Middle frontal gyrus (tissue), 1 donor: Measurements from ENCODE around the gene RASAL2.
"Not testable (repeated sequence)": the region's sequence is repeated elsewhere in the genome, so short reads cannot be mapped to it uniquely, and the experiment has no call there.

Experiments used
- DNase-seq: peaks from one replicate; pipeline ENCODE4 v3.0.0-alpha.2; 2015; ENCODE audit warnings: low spot score; ENCODE audit errors: extremely low spot score

RASAL2 gene

DNA sequence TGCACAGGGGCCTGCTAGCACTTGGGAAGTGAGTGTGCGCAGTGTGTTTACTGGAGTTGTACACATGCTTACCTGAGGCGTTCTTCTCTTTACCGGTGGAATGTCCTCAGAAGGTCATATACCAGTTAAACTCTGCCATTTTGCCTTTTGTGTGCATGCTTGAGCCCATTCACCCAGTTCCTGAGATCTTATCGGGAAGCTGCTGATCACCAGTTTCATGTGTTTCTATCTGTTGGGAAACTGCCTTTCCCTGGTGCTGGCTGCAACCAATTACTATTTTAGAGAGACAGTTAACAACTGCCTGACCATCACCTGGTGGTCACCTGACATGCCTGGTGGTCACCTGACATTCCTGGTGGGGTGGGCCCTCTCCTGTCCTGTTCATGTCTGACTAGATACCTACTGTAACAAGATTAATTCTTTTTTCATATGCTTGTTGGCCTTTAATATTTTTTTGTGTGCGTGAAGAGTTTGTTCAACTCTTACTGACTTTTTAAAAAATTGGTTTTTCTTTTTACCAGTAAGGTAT, 137.0 kb downstream of the RASAL2 start:
- DNase-seq: no peak

DNA sequence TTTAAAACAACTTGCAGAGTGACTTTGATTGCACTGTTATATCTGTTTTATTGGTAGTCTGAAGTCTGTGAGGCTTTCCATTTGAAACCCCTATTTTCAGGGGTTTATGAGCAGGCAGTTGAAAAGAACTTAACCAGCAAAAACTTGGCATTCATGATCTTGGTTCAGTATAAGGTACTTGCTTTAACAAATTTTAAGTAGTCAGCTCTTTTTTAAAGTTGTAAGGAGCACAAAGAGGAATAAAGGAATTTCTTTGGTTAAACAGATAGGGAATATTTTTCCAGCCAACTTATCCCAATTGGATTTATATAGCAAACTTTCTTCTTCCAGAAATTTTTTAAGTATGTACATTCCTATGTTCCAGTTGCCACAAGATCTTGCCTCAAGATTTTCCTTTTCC, 138.2 kb downstream of the RASAL2 start:
- DNase-seq: no peak

DNA sequence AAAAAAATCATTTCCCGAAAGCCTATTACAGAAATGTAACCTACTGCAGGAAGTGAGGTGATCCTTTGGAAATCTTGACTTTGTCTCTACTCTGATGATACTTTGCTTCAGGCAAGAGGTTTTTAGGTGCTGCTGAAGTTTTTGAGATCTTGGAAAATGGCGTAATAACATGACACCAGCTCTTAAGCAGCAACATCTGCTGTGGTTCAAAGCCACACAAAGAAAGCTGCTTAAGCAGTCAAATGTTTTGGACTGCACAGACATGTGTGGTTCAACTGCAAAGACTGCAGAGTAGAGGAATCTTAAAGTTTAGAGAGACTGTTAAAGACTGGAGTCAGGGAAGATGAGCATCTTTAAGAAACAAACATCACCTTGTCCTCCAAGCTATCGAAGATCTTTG, 139.0 kb downstream of the RASAL2 start:
- DNase-seq: no peak

DNA sequence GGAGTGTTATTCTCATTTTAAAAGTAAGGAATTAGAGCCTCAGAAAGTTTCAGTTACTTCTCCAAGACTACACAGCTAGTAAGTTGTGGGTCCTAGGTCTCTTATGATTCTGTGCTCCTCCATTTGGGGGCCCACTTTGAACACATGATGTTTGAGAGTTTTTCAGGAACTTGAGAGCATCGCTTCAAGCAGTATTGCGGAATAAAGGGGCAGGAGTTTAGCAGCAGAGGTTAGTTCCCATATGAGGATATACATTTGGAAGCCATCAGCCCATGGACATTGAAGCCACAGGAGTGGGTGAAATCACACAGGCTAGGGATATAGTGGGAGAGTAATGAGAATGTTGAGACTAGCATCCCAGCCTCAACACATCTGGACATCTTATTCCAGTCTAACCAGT, 143.2 kb downstream of the RASAL2 start:
- DNase-seq: no peak

- no peak for DNase-seq
Measured at GRCh38 chr1:178238722-178239510, 145.0 kb downstream of the RASAL2 start.

DNA sequence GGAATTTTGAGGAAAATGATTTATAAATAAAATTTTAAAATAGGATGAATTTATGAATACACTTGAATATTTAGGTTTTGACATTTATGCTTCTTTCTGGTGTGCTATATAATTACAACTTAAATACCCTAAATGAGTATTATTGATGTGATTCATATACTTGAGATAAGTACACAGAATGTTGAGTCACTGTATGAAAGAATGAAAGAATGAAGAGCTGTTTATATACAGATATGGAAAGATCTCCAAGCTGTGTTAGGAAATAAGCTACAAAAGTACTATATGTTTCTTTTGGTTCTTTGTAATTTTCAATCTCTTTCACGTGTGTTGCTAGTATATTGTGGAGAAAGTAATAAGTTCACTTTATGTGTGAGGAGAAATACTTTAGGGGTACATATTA, 147.2 kb downstream of the RASAL2 start:
- DNase-seq: no peak

DNA sequence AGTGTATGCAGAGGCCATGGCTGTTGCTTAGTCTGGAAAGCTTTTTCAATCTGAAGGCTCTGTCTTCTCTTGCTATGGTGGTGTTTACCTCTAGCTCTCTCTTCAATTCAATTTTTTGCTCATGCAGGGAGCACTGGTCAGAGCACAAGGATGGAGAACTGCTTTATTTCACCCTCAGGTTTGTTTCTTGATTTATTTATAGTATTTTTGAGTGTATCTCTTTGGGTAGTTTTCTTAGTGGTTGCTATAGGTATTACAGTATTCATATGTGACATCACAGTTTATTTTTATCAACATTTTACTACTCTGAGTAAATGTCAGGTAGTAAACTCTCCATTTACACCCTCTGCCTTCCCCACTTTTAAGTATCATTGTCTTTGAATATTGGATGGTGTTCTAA, 147.9 kb downstream of the RASAL2 start:
- DNase-seq: no peak

DNA sequence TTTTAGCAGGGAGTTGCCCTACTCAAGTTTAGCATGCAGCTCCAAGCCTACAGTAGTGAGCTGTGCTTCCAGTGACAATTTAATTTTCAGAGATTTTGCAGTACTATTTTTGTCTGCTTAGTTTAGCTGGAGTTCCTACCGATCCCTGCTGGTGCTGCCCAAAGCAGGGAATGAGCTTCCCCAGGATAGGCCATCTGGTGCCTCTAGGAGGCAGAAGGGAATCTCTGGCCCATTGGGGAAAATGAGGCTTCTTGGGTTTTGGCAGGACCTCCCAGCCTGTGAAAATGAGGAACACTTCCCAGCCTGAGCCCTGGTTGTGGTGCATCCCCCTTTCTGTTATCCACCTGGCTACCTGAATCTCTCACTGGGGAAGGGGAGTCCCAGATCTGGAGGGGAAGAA, 149.2 kb downstream of the RASAL2 start:
- no peak for DNase-seq

- DNase-seq: no peak
Measured at GRCh38 chr1:178243890-178244289, 150.0 kb downstream of the RASAL2 start.

DNA sequence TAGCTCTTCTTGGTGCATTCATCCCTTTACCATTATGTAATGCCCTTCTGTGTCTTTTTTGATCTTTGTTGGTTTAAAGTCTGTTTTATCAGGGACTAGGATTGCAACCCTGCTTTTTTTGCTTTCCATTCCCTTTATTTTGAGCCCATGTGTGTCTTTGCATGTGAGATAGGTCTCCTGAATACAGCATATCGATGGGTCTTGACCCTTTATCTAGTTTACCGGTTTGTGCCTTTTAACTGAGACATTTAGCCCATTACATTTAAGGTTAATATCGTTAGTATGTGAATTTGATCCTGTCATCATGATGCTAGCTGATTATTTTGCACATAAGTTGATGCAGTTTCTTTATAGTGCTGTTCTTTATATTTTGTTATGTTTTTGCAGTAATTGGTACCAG, 154.4 kb downstream of the RASAL2 start:
- not testable (repeated sequence) for DNase-seq

DNA sequence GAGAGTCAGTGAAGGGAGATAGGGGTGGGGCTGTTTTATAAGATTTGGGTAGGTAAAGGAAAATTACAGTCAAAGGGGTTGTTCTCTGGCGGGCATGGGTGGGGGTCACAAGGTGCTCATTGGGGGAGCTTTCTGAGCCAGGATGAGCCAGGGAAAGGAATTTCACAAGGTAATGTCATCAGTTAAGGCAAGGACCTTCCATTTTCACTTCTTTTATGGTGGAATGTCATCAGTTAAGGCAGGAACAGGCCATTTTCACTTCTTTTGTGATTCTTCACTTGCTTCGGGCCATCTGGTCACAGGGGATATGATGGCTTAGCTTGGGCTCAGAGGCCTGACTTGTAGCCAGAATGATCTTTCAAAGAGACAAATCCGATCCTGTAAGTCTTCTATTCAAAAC, 159.7 kb downstream of the RASAL2 start:
- DNase-seq: not testable (repeated sequence)

- DNase-seq: no peak
Measured at GRCh38 chr1:178254433-178254832, 160.5 kb downstream of the RASAL2 start.

GRCh38 chr1:178258536-178258935, 164.6 kb downstream of the RASAL2 start:
- DNase-seq: no peak

DNA sequence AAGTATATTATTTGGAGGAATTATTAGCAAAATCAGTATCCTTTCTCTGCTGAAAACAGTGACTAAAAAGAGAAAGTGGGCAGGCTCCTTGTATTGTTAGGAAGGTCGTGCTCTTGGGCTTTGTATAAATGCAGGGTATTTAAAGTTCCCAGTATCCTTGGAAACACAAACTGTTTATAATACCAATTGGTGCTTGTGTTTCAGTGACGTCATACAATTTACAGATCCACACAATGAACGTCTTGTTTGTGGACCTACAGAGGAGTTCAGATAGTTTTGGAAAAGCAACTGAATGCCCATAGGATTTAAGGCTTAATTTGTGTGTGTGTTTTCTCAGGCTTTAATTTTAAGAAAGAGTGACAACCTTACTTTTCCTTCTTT, 168.2 kb downstream of the RASAL2 start:
- DNase-seq: no peak

DNA sequence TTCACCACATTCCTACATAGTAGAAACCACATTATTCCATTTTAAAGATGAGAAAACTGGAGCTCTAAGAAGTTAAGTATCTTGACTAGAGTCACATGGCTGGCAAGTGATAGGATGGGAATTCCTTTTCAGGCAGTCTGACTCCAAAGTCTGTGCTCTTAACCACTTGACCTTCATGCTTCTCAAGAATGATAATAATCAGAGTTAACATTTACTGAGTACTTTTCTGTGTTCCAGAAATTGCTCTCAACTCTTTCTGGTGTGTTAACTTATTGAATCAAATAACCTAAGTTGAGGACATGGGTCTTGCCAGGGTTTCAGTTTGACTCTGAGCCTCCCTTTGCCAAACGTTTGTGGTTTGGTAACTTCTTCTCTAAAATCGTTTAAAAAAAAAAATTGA, 169.4 kb downstream of the RASAL2 start:
- DNase-seq: no peak

DNA sequence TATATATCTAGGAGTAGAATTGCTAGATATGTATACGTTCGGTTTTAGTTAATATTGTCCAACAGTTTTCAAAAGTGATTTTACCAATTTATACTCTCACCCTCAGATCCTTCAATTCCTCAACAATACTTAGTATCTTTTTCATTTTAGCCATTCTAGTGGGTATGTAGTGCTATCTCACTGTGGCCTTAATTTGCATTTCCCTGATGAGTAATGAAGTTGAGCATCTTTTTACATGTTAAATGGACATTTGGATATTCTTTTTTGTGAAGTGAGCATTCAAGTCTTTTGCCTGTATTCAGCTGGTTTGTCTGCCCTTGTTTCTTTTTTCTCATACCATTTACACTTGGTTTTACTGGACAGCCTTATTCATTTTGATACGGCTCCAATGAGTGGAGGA, 172.2 kb downstream of the RASAL2 start:
- DNase-seq: no peak

GRCh38 chr1:178266619-178267066, 172.7 kb downstream of the RASAL2 start:
- no peak for DNase-seq

DNA sequence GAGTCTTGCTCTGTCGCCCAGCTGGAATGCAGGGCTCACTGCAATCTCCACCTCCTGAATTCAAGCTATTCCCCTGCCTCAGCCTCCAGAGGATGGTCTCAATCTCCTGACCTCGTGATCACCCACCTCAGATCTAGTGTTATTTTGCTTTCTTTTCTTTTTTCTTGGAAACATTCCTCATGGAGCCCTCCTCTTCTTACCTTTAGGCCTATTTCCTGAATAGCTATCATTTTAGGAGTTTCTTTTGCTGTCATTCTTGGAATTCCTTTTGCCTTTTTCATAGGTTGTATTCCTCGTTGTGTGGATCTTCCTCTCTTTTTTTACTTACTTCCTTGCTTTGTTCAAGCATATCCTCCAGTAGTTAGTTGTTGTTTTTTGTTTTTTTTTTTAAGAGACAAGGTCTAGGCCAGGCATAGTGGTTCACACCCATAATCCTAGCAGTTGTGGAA, 173.8 kb downstream of the RASAL2 start:
- DNase-seq: no peak

- no peak for DNase-seq
Measured at GRCh38 chr1:178271471-178271870, 177.6 kb downstream of the RASAL2 start.

DNA sequence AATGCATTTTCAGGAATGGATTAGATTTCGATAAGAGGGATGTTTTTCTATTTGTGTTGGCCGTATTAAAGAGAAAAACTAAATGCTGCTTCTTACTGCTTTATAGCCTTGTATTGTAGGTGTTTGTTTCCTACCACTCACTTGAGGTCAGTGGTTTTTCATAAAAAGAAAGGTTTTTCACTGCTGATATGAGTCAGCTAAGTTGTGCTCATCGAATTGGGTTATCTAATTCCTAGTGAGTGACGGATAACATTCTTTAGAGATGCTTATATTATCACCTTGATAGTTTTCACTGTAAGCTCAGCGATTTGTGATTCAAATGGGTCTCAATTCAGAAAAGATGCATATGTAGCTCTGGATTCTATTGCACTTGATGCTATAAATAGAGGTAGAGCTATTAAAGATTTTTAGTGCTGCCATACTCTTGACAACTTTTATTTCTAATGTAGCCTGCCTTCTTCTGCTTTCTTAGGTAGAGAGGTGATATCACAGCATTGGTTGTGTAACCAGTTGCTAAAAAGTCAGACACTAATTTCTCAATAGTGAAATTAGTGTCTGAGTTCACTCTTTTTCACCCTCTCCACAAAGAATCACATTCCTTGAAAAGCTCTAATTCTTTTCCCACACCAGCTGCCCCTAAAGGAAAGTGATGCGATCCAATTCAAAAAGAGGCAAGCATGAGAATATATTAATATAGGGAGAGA, 180.0 kb downstream of the RASAL2 start:
- no peak for DNase-seq

DNA sequence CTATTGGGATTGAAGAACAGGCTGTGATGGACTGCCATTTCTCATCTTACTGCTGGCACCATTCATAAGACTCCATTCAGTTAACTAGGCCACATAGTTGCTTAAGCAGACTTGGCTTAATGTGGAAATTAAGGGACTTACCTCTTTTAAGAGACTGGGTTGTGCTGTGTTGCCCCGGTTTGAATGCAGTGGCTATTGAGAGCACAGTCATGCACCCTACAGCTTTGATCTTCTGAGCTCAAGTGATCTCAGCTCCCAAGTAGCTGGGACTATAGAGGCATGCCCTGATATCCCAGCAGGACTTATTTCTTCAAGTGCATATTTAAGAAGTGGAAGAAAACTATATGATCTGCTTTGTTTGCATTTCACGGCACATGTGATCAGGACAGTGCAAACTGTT, 181.1 kb downstream of the RASAL2 start:
- DNase-seq: no peak

DNA sequence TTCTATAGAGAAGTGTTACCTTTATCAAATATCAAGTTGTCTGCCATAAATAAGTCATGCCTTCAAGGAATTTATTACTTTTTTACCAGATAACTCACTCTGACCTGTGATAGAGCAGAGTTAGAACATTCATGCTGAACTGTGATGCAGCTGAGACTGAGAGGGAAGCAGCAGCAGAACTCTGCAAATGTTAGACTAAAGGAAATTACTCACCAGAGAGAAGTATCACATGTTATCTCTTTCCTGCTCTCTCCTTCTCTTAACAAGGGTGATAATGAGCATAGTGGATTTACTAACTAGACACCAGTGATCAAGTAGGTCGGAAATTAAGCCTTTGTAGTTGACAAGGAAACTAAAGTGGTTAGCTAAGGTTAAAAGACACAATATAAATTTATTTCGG, 181.6 kb downstream of the RASAL2 start:
- no peak for DNase-seq
